ENCODE data around the gene ANO9.

The ANO9 gene

DNA sequence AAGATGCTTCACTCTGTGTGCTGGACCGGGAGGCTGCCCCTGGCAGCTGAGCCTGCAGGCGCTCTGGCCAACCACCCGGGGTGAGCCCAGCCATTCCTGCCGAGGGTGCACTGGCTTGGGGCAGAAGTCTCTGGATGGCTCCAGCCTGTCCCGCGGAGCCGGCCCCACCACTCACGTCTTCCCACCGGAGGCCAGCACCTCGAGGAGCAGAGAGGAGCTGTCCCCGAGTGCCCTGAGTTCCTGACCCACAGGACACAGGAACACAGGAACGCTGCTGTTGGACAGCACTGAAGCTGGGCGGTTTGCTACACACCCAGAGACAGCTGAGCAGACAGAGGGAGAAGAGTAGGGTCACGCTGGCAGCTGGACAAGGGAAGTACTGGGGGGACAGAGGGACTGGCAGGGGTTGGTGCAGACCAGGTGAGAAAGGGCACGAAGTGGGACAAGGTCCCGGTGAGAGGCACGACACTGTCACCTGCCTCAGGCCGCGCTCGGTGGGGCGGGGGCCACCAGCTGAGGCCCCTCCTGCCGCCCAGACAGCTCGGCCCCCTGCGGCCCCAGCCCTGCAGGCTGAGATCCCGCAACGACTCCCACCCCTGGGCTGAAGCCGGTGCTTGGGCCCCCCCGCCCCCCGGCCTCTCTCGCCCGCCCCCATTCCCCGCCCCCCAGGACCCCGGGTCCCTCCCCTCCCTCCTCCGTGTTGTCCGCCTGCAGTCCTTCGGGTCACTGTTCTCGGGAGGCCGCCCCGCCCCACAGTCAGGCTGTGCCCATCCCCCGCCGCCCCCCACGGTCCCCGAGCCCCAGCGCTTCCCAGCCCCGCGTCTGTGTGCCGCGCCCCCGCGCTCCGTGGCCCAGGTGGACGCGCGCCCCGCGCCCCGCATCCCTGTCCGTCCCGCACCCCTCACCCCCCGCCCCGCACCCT is 73.1 kb downstream of the ANO9 start:
- Histone ChIP-seq H2AFZ (ENCODE audit: low read length) (no peak overlapping the region), H3K27me3 (replicated peaks; ENCODE audit: insufficient read depth, low read length) (peaks cover 82% of the 10 kb centered on the region), H3K9me3 (replicated peaks; ENCODE audit: insufficient read depth, low read length) (no peaks in the 10 kb centered on the region), H3F3A (ENCODE audit: insufficient read depth, low read length) (no peaks in the 10 kb centered on the region), H3K4me2 (ENCODE audit: low read depth, low read length) (no peak overlapping the region), H3K27ac (ENCODE audit: low read length) (no peak overlapping the region), H3K4me1 (ENCODE audit: low read length) (0 out of 2 replicates have a peak, but pooled peaks cover 3% of the 10 kb centered on the region), H3K9ac (ENCODE audit: low read length) (no peak overlapping the region), H3K4me3 (ENCODE audit: low read length) (no peak overlapping the region), H3K9me2 (replicated peaks; ENCODE audit: insufficient read depth, low read length) (no peaks in the 10 kb centered on the region), H4K20me1 (ENCODE audit: insufficient read depth, low read length) (no peaks in the 10 kb centered on the region), H3K36me3 (replicated peaks; ENCODE audit: insufficient read depth, low read length) (no peaks in the 10 kb centered on the region), H3K79me2 (ENCODE audit: low read length) (no peaks in the 10 kb centered on the region)
- no peak for DNase-seq
- TF ChIP-seq CTCF (IDR thresholded peaks at IDR 0.05; ENCODE audit: low read length) (no peak), EZH2 (optimal IDR thresholded peaks at IDR 0.05; ENCODE audit: low read depth, low read length) (peak; percentile 14), EZH2phosphoT487 (IDR thresholded peaks at IDR 0.05; ENCODE audit: low read length) (no peak)

- Histone ChIP-seq H3K4me2 (ENCODE audit: low read depth, low read length) (no peak overlapping the region), H3K36me3 (replicated peaks; ENCODE audit: insufficient read depth, low read length) (no peaks in the 10 kb centered on the region), H2AFZ (ENCODE audit: low read length) (no peak overlapping the region), H3K9me2 (replicated peaks; ENCODE audit: insufficient read depth, low read length) (no peaks in the 10 kb centered on the region), H3K9ac (ENCODE audit: low read length) (no peak overlapping the region), H4K20me1 (ENCODE audit: insufficient read depth, low read length) (no peaks in the 10 kb centered on the region), H3F3A (ENCODE audit: insufficient read depth, low read length) (no peaks in the 10 kb centered on the region), H3K27me3 (replicated peaks; ENCODE audit: insufficient read depth, low read length) (peaks cover 79% of the 10 kb centered on the region), H3K27ac (ENCODE audit: low read length) (no peak overlapping the region), H3K4me3 (ENCODE audit: low read length) (no peak overlapping the region), H3K4me1 (ENCODE audit: low read length) (0 out of 2 replicates have a peak, but pooled peaks cover 3% of the 10 kb centered on the region), H3K9me3 (replicated peaks; ENCODE audit: insufficient read depth, low read length) (no peaks in the 10 kb centered on the region), H3K79me2 (ENCODE audit: low read length) (no peaks in the 10 kb centered on the region)
- TF ChIP-seq CTCF (IDR thresholded peaks at IDR 0.05; ENCODE audit: low read length) (no peak), EZH2phosphoT487 (IDR thresholded peaks at IDR 0.05; ENCODE audit: low read length) (no peak), EZH2 (optimal IDR thresholded peaks at IDR 0.05; ENCODE audit: low read depth, low read length) (no peak)
- no peak for DNase-seq
Measured at GRCh38 chr11:367956-368413, 73.8 kb downstream of the ANO9 start.
